Adipocyte (in vitro differentiated cells): ENCODE measurements around the gene NAGK.

Experiments used
- DNase-seq: peaks from one replicate; pipeline ENCODE4 v3.0.0-alpha.2; 2015; ENCODE audit warnings: low read depth
- H3K27me3 ChIP-seq: replicated peaks from 2 replicates; pipeline ENCODE4 v1.7.0; 2013; ENCODE audit warnings: mild to moderate bottlenecking, low read length, moderate library complexity; ENCODE audit not compliant: control insufficient read depth, insufficient read depth
- H3K36me3 ChIP-seq: 2 replicates; pipeline ENCODE4 v1.7.0; 2013; ENCODE audit warnings: low read length, mild to moderate bottlenecking, moderate library complexity; ENCODE audit not compliant: control insufficient read depth, insufficient read depth, severe bottlenecking
- H3K4me1 ChIP-seq: 2 replicates; pipeline ENCODE4 v1.7.0; 2013; ENCODE audit warnings: mild to moderate bottlenecking, low read length, moderate library complexity; ENCODE audit not compliant: control insufficient read depth, insufficient read depth
- H3K4me3 ChIP-seq: 2 replicates; pipeline ENCODE4 v1.7.0; 2013; ENCODE audit warnings: mild to moderate bottlenecking, low read length, moderate library complexity
- H3K9ac ChIP-seq: 2 replicates; pipeline ENCODE4 v1.7.0; 2013; ENCODE audit warnings: mild to moderate bottlenecking, low read length, moderate library complexity
- H3K9me3 ChIP-seq: 2 replicates; pipeline ENCODE4 v1.7.0; 2013; ENCODE audit warnings: mild to moderate bottlenecking, low read length, moderate library complexity; ENCODE audit not compliant: control insufficient read depth

Gene NAGK

GRCh38 chr2:71120195-71120594 lies 51.7 kb downstream of the NAGK start:
- Histone ChIP-seq H3K9ac (no peak overlapping the region), H3K4me1 (peaks cover 8% of the 10 kb centered on the region), H3K9me3 (no peaks in the 10 kb centered on the region), H3K36me3 (peaks cover 50% of the 10 kb centered on the region), H3K4me3 (no peak overlapping the region), H3K27me3 (no peaks in the 10 kb centered on the region)
- peak; percentile 5 for DNase-seq

DNA sequence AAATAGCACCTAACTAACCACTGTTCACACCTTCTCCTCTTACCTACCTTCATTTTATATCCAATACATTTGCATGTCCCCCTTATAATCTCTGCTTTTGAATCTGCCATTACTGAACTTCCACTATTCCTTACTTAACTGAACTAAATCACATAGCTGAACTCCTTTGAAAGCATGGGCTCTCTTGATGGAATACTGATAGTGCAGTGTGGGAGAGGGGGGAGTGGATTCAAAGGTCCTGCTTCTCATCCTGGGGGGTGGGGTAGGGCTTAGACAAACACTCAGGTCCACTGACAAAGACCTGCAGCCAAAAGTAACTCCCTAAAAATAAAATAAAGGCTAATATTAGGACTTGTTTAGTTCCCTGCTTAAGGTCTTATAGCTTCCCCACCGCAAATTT lies 53.0 kb downstream of the NAGK start:
- Histone ChIP-seq H3K4me1 (peaks cover 8% of the 10 kb centered on the region), H3K9ac (no peak overlapping the region), H3K27me3 (no peaks in the 10 kb centered on the region), H3K36me3 (peaks cover 46% of the 10 kb centered on the region), H3K4me3 (no peak overlapping the region), H3K9me3 (no peaks in the 10 kb centered on the region)
- DNase-seq = no peak

GRCh38 chr2:71122387-71123298 lies 54.2 kb downstream of the NAGK start:
- no peak for DNase-seq
- no peaks in the 10 kb centered on the region for H3K27me3 ChIP-seq
- peaks cover 37% of the 10 kb centered on the region for H3K36me3 ChIP-seq
- peaks cover 13% of the 10 kb centered on the region for H3K4me1 ChIP-seq
- no peak overlapping the region for H3K9ac ChIP-seq
- H3K4me3 ChIP-seq = no peak overlapping the region
- H3K9me3 ChIP-seq = no peaks in the 10 kb centered on the region

- Histone ChIP-seq H3K9ac (no peak overlapping the region), H3K9me3 (no peaks in the 10 kb centered on the region), H3K27me3 (no peaks in the 10 kb centered on the region), H3K4me1 (peaks cover 14% of the 10 kb centered on the region), H3K36me3 (peaks cover 16% of the 10 kb centered on the region), H3K4me3 (no peak overlapping the region)
- no peak for DNase-seq
These were observed 57.3 kb downstream of the NAGK start for GRCh38 chr2:71125506-71126294.

DNA sequence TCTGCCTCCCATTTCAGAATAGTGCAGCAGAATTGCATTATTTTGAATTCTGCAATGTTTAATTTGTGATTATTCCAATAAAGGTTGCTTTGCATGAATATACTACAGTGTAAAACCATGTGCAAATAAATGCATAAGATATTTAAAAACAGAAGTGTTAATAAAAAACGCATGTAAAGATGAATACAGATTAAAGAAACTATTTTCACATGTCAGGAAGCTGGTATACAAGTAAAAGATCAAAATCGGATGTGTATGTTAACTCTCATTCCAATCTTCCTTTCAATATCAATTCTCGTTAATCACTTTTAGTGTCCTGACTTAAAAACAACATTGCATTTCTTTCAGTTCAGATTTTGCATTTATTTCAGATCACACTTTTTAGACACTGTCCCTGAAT lies 58.5 kb downstream of the NAGK start:
- DNase-seq = no peak
- H3K4me1 ChIP-seq = peaks cover 23% of the 10 kb centered on the region
- H3K4me3 ChIP-seq = no peak overlapping the region
- H3K36me3 ChIP-seq = peaks cover 16% of the 10 kb centered on the region
- H3K9ac ChIP-seq = no peak overlapping the region
- H3K27me3 ChIP-seq = no peaks in the 10 kb centered on the region
- no peaks in the 10 kb centered on the region for H3K9me3 ChIP-seq
